Measurements from ENCODE around the gene RPH3AL.

The RPH3AL gene

DNA sequence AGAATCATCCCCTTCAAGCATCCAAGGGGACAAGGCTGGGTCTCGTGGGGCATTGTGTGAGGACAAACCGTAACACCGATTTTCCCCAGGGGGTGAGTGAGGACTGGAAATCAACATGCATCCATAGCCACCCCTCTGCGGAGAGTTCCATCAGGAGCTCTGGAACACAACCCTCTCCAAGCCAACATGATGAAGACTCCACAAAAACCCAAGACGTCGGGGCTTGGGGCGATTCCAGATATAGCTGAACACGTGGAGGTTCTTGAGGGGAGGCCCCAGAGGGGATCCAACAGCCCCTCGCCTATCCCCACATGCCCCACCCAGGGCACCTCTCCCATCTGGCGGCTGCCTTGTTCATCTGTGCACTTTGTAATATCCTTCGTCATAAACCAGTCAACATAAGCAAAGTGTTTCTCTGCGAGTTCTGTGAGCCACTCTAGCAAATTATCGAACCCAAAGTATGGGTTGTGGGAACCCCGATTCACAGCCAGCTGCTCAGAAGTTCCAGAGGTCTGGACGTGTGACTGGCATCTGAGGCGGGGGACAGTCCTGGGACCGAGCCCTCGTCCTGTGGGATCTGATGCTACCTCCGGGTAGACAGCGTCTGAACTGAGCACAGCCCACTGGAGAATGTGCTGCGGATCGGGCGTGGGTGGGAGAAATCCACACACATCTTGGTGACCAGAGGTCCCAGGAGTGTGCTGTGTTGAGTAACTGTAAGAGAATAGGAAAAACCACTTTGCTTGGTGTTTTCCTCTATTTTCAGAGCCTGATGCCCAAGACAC is 55.5 kb downstream of the RPH3AL start:
- DNase-seq: no peak

DNA sequence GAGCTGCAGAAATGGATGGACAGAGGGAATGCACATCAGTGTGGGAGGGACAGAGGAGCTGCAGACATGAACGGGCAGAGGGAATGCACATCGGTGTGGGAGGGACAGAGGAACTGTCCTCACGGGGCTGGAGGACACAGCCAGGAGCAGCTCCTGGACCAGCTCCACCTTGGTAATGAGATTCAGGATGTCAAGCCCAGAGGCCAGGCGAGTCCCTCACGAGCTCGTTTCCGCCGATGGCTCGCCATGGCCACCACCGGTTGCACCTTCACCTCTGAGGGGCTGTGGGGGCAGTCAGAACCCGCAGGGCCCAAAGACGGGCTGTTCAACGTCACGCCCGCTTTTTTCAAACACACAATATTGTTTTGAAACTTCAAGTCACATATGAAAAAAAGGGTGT is 56.2 kb downstream of the RPH3AL start:
- no peak for DNase-seq

DNA sequence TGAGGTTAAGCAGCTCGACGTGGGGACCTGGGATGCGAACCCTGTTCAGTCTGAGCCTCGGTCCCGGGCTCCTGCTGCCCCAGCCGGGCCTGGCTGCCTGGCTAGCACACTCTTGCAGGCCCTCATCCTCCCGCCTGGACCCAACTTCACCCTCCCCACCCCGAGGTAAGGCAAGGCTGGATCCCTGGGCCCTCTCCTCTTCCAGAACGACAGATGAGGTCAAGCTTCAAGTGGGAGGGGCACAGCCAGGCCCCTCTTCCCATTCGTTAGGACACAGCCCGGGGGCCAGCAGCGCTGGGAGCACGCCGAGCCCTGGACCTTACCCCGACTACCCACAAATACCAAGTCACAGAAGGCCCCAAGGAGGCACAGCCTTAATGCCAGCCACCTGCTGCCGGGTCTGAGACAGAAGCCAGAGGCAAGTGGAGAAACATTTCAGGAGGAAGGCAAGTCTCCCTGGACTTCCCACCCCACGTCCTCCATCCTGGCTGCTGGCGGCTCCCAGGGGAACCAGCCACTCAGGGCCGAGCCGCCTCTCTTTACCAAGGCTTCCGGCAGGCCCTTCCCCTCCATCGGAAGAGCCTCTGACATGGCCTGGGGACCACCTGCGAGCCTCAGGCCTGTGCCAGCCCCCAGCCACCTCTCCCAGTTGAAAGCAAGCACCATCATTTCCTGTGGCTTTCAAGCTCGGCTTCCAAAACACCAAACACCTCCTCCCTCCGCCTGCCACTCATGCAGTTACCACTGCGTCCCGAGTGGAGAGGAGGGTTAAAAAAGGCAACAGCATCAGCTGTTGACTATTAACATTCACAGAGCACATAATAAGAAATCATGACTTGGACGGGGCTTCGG is 59.9 kb downstream of the RPH3AL start:
- DNase-seq: no peak

DNA sequence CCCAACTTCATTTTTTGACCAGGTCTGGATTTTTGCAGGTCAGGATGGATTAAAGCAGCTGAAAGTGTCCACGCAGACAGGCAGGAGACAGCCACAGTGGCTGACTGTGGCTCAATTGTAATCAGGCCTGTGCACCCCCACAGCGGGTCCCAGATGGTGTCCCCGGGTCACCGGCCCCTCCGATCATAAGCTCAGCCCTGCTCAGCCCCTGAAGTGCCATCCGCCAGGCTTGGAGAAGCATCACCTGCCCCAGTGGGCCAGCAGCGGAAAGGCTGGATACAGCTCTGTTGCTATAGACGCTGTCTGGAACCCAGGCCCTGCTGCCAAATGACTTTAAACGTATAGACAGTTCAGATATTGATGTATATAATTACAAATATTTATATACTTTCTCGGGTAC is 60.6 kb downstream of the RPH3AL start:
- DNase-seq: no peak

DNA sequence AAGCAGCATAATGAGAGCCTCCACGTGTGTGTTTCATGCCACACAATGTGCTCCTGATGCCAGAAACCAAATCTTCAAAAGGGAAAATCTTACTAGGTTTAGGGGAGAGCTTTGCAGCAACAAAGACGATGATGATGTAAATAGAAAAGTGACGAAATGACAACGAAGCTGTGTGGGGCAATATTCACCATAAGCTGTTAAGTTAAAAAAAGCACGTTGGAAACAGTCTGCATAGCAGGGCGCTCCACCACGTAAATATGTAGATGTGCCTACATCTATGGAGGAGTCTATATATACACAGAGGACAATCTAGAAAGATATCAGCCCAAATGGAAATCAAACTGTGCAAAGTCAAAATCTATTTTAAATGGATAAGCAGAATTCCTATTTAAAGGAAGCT is 61.0 kb downstream of the RPH3AL start:
- no peak for DNase-seq

DNA sequence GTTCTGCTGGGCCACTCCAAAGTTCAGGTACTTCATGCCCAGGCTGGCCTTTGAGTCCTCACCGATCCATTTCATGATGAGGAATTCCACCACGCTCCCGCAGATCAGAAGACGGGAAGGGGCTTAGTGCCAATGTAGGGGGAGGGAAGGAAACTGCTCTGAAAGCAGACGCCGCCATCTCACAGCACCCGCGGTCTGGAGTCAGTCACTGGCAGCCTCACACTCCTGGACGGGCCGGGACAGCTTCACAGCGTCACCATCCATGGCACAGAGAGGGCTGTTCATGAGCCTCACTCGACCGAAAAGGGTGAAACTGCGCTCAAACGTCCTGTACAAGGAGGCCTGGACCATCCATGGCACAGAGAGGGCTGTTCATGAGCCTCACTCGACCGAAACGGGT is 62.0 kb downstream of the RPH3AL start:
- no peak for DNase-seq

DNA sequence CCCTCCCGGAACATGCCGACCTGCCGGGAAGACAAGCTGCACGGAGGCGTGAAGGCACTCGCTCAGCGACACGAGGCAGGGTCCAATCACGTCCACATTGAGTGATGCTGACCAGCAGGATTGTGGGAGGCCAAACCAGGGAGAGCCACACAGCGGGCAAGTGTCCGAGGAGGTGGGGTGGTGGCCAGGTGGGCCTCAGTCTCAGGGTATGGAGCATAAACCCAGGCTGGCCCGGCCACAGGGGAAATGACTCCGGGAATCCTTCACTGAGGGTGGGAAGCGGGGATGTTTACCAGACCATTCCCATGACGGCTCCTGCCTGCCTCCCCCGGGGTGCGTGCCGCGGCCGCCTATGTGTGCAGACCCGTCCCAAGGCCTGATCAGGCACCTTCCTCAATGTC is 62.5 kb downstream of the RPH3AL start:
- DNase-seq: no peak

DNA sequence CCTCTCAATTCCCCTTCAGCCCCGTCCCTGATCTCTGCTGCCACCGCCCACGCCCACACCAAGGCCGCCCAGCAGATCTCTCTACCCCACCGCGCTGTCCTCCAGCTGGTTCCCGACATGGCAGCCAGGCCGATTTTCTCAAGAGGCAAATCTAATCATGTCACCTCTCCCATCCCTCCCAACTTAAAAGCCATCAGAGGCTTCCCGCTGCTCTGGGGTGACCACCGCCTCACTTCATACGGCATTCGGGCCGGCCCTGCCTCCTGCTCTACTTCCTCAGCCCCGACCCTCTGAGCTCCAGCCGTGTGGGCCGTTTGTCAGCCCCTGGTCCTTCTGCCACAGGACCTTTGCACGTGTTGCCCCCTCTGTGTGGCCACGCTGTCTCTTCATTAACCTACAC is 63.2 kb downstream of the RPH3AL start:
- DNase-seq: no peak

DNA sequence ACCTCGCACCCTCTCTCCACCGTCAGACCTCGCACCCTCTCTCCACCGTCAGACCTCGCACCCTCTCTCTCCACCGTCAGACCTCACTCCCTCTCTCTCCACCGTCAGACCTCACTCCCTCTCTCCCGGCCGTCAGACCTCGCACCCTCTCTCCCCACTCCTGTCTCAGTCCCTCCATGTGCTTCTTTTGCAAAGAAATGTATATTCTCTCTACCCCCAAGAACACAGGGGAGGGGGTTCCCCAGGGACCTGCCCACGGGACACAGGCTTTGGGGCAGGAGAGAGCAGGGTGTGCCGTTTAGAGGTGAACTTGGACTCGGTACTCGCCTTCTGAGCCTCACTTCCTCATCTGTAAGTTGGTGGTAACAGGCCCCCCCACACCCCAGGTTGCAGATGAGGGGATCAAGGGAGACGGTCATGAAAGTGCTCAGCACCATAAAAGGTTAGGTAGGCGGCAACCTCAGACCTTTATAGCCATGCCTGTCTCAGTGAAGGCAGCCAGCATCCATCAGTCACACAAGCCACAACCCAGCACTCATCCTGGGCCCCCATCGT is 63.7 kb downstream of the RPH3AL start:
- no peak for DNase-seq

DNA sequence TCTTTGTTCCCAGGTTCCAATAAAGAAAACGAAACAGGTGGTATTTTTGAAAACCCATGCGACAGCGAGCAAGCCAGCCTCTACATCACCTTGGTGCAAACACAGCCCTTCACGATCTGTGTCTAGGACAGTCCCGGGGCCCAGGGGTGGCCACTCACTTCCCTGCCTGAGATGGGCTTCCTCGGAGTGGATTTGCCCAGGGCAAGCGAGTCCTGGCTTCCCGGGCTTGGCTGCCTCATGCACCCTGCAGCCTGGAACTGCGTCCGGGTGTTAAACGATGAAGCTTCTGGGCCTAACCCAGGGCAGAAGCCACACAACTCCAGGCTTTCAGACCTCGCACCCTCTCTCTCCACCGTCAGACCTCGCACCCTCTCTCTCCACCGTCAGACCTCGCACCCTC is 66.0 kb downstream of the RPH3AL start:
- no peak for DNase-seq

DNA sequence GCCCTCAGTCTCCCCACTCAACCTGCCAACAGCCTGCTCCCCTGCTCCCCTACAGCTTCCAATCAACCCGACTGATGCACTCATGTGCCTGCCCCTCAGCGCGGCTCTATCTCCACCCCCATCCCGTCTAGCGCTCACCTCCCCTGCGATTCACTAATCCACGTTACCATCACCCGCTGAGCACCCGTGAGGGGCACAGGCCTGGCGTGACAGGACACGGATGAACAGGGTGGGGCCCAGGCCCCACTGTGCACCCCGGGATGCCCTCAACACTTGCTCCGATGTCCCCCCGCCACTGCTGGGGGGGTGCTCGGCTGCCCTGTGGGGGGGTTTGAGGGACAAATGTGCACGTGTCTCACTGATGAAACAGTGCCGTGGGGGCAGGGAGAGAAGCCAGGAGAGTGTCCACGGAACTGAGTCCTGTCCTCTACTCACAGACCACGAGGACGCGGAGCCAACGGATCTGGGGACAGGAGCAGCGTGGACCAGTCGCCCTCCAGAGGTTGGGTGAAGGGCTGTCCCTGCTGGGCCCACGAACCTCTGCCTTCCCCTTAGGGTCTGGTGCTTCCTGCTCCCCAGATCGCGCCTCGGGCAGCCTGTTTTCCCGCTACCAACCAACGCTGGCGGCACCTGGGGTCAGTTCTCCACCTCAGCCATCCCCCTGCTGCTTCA is 66.7 kb downstream of the RPH3AL start:
- DNase-seq: no peak

DNA sequence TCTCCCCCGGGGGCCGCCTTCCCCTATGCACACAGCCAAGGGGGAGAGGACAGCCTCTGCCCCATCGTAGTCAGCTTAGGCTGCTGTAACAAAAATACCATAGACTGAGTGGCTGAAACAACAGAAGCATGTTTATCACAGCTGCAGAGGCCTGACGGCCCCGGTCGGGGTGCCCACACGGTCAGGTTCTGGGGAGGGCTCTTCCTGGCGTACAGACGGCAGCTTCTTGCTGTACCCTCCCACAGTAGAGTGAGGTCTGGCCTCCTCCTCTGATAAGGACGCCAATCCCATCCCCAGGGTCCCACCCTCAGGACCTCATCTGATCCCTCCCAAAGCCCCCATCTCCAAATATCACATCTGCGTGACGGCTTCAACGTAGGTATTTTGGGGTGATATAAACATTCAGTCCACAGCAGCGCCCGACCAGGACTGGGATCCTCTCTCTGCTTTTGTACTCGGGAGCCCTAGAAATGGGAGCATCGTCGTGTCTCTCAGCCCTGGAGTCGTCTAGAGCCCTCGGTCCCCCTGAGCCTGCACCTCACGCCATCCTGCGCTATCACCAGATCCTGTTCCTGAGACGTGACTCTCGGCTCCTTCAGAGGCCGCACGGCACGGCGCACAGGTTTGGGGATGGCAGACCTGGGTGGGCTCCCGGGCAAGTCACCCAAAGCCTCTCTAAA is 67.8 kb downstream of the RPH3AL start:
- DNase-seq: no peak

DNA sequence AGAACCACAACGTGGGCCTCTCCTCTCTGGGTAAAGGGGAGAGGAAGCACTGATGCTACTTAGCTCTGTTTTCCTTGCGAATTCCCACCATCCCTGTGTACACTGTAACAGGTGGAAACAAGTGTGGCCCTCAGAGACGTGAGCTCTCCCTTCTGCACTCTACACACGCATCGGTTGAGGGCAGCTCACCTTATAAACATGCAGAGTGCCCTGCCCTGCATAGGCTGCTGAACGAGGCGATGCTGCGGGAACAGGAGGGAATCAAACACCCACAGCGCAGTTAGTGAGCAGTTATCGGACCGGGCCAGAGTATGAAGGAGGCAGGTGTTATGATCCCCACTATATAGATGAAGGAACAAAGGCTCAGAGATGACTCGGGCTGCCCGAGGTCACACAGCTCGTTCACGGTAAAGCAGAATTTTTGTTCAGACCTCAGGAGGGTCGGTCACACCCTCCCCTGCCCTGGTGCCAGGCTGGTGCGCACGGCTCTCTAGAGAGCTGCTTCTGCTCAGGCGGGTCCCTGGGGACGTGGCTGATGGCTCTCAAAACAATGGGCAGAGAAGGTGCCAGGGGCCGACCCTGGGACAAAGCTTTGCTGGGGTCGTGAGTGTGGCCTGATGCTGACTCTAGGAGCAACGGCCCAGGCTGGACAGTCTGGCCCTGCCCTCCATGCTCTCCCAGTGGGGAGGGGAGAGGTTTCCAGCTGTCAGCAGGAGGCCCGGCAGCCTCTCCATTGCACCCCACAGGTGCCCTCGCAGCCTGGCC is 68.5 kb downstream of the RPH3AL start:
- DNase-seq: no peak

DNA sequence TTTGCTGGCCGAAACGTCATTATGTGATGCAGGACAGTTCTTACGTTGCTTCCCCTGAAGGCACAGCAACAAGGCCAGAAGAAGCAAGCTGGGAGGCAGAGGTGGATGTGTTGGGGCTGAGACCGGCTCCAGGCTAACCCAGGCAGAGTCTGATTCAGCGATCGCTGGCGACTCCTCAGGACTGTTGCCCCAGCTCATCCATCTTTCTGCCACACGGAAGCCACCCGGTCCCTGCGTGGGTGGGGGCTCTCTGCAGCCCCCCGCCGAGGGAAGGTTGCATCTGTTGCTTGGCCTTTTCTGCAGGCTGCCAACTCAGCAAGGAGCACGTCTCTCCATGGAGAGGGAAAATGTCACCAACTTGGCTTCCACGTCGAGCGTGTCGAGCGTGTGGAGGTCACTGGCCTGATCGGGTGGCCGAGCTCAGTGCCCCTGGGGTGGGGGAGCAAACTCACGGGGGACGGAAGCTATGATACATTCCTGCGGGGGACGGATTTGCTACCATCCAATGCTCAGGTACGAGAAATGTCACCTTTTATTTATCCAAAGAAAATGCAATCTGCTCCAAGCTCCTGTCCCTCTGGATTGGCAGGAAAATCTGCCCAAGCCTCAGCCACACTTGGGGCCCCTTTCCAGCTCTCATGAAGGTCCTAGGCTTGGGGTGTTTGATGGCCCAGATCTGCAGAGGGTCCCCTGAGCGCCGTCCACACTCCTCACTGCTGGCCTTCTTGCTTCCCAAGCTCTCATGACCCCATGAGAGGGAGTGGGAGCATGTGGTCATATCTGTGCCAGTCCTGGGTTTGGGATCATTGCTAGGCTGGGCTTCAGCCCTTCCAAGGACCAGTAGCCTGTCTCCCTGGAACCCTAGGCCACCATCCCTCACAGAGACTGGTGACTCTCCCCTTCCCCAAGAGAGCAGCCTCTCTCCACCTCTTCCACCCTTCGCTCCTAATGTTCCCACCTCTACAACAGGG is 69.4 kb downstream of the RPH3AL start:
- no peak for DNase-seq

DNA sequence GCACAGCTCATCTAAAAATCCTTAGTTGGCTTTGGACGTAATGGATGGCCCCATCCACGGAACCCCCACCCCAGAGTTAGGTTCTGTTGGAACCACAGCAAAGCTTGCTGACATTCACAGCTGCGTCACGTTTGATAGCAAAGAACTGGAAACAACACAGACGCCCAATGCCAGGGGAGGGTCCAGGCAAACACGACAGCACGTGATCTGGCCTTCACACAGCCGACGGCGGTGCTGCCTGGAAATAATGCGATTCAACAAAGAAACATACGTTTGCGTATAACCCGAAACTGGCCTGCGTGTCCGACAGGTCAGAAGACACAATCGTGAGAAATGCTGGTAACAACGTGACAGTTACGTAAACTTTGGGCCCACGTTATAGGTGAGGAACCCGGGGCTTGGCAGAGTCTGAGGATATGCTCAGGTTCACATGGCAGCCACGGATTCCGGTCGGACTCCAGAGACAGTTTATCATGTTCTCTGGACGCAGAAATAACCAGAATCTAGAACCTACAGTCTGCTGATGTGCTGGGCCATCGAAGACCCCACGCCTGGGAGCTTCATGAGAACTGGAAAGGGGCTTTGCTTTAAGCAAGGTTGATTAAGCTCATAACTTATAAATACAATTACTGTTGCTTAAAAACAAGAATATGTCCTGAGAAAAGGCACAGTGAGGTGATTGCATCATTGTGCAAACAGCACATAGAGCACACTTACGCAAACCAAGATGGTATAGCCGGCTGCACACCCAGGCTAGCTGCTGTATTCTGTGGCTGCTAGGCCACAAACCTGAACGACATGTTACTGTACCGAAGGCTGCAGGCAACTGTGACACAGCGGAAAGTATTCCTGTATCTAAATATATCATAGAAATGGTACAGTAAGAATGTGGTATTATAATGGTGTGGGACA is 70.4 kb downstream of the RPH3AL start:
- DNase-seq: no peak

DNA sequence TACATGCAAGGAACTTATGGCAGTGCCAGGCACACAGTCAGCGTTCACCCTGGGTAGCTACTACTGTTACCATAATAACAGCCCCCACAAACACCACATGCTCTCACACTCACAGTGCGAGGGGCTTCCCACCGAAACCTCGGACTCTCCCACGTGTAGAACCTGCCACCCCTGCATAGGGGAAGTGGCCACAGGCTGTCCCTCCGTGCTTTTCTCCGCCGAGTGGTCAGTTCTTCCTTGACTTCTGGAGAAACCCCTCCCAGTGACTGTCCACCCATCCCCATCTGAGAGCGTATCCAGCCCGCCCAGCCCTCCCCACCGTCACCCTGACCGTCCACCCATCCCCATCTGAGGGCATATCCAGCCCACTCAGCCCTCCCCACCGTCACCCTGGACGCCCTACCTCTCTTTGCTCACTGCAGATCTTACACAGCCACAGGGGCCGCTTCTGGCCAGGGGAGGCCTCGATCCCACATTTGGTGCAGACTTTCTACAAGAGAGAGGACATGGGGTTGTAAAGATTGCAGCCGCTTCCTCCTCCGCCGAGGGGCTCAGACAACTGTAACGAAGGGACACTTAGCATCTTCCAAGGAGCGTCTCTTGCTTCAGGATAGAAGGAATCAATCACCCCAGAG is 71.1 kb downstream of the RPH3AL start:
- DNase-seq: no peak

DNA sequence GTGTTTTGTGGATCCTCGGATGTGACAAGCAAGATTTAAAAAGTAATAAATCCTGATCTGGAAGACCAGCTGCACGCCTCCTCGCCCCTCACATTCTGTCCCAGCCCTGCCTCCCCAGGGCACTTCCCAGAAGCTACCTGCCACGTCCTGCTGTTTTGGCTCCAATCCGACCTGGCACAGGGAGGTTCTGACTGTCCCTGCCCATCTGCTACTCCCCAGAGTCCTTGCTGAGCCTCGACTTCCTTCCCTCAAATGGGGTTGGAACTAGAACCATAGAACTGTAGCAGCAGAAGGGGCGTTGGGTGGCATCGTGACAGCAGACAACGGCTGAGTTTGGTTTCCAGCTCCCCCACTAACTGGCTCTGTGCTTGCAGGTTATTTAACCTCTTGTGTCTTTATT is 71.7 kb downstream of the RPH3AL start:
- no peak for DNase-seq

DNA sequence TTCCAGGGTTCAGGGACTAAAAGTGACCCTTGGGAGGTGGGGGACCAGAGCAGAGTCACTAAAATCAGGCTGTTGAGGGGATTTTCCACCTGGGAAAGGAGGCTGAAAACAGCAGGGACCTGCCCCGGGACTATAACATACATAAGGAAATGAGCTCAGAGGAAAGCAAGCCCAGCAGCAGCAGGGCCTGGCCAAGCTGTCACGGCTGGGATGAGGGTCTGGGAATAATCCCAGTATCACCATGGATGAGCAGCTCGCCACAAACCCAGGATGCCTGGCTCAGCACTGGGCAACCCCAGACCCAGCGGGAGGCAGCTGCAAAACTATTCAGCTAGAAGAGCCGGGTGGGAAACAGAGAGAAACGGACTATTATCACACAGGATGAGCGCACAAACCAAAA is 72.4 kb downstream of the RPH3AL start:
- DNase-seq: no peak

DNA sequence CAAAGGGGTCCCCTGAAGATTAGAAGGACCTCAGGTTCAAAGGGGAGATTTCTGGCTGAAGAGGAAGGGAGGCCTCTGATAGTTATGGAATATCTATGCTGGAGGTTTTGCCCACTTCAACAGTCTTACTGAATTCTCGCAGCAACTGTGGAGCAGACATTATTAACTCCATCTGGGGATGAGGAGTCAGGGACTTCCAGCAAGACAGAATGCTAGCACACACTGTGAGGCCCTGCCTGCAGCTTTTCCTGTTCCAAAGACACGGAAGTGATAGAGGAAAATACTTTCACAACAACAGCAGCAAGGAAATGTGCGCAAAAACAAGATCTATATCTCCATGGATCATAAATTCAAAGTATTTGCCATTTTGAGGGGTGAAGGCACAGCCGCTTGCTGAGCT is 72.8 kb downstream of the RPH3AL start:
- no peak for DNase-seq

Measured in Kasumi-1 (cell line).